BE2C (cell line): ENCODE measurements around the gene ATCAY.
"Not testable (repeated sequence)": the region's sequence is repeated elsewhere in the genome, so short reads cannot be mapped to it uniquely, and the experiment has no call there.

ENCODE experiments used
- DNase-seq: peaks from one replicate; pipeline ENCODE4 v3.0.0-alpha.2; 2020
- H3K27me3 ChIP-seq: fragments of 250-450 bp; sonication (Bioruptor Pico); 2 replicates; pipeline ENCODE4 v1.5.1; 2020; ENCODE audit warnings: mild to moderate bottlenecking
- H3K36me3 ChIP-seq: fragments of 250-450 bp; sonication (Bioruptor Pico); 2 replicates; pipeline ENCODE4 v1.5.1; 2020; ENCODE audit warnings: mild to moderate bottlenecking
- H3K4me1 ChIP-seq: fragments of 250-450 bp; sonication (Bioruptor Pico); 2 replicates; pipeline ENCODE4 v1.5.1; 2020
- H3K4me3 ChIP-seq: 2 replicates; pipeline ENCODE4 v1.5.1; 2011; ENCODE audit warnings: low read depth, low read length
- H3K9me3 ChIP-seq: fragments of 250-450 bp; sonication (Bioruptor Pico); 2 replicates; pipeline ENCODE4 v1.5.1; 2020
- CTCF ChIP-seq: IDR thresholded peaks from 2 replicates; pipeline ENCODE4 v1.5.1; 2012; ENCODE audit warnings: mild to moderate bottlenecking, low read depth, low read length

ATCAY gene

GRCh38 chr19:3944018-3944721 lies 63.7 kb downstream of the ATCAY start:
- Histone ChIP-seq H3K4me1 (no peaks in the 10 kb centered on the region), H3K27me3 (no peaks in the 10 kb centered on the region), H3K36me3 (no peaks in the 10 kb centered on the region), H3K4me3 (no peak overlapping the region), H3K9me3 (no peaks in the 10 kb centered on the region)
- DNase-seq = no peak
- no peak for TF ChIP-seq CTCF

- Histone ChIP-seq H3K27me3 (no peaks in the 10 kb centered on the region), H3K4me1 (no peaks in the 10 kb centered on the region), H3K4me3 (no peak overlapping the region), H3K9me3 (no peaks in the 10 kb centered on the region), H3K36me3 (no peaks in the 10 kb centered on the region)
- no peak for TF ChIP-seq CTCF
- DNase-seq = no peak
These were observed 65.4 kb downstream of the ATCAY start for GRCh38 chr19:3945838-3946237.

GRCh38 chr19:3947316-3947933 lies 66.9 kb downstream of the ATCAY start:
- not testable (repeated sequence) for H3K36me3 ChIP-seq, H3K4me1 ChIP-seq, DNase-seq, H3K9me3 ChIP-seq, H3K4me3 ChIP-seq, H3K27me3 ChIP-seq

- Histone ChIP-seq H3K4me3 (no peak overlapping the region), H3K4me1 (no peaks in the 10 kb centered on the region)
- no peak for DNase-seq
These were observed 68.8 kb downstream of the ATCAY start for GRCh38 chr19:3949294-3949693.

GRCh38 chr19:3949997-3950859 lies 69.7 kb downstream of the ATCAY start:
- Histone ChIP-seq H3K4me1 (no peaks in the 10 kb centered on the region), H3K27me3 (no peaks in the 10 kb centered on the region), H3K9me3 (no peaks in the 10 kb centered on the region), H3K4me3 (no peak overlapping the region), H3K36me3 (no peaks in the 10 kb centered on the region)
- no peak for DNase-seq
- no peak for TF ChIP-seq CTCF

More at GRCh38 chr19:3949294-3949693, 68.8 kb downstream of the ATCAY start:
- no peak for TF ChIP-seq CTCF
- Histone ChIP-seq H3K27me3 (no peaks in the 10 kb centered on the region), H3K36me3 (no peaks in the 10 kb centered on the region), H3K9me3 (no peaks in the 10 kb centered on the region)

- DNase-seq = no peak
- Histone ChIP-seq H3K4me3 (no peak overlapping the region), H3K9me3 (no peaks in the 10 kb centered on the region), H3K36me3 (no peaks in the 10 kb centered on the region), H3K4me1 (no peaks in the 10 kb centered on the region), H3K27me3 (no peaks in the 10 kb centered on the region)
- TF ChIP-seq CTCF = no peak
These were observed 70.7 kb downstream of the ATCAY start for GRCh38 chr19:3950871-3951861.

- not testable (repeated sequence) for H3K4me3 ChIP-seq, DNase-seq, H3K27me3 ChIP-seq, H3K9me3 ChIP-seq, H3K4me1 ChIP-seq, H3K36me3 ChIP-seq
These were observed 72.3 kb downstream of the ATCAY start for GRCh38 chr19:3952755-3953276.
